Measurements from ENCODE around the gene LCORL. TPM values are rescaled to one million over a fixed set of nuclear protein-coding genes. Genes with fewer than 3 reads are reported as not detected.

The LCORL gene
- total and polyA plus RNA-seq, 9 of the 15 experiments (the other 6 are each of a cell fraction or from before 2014, with no cell fraction given) = 3.1 to 24.5 (median 11.1) TPM

DNA sequence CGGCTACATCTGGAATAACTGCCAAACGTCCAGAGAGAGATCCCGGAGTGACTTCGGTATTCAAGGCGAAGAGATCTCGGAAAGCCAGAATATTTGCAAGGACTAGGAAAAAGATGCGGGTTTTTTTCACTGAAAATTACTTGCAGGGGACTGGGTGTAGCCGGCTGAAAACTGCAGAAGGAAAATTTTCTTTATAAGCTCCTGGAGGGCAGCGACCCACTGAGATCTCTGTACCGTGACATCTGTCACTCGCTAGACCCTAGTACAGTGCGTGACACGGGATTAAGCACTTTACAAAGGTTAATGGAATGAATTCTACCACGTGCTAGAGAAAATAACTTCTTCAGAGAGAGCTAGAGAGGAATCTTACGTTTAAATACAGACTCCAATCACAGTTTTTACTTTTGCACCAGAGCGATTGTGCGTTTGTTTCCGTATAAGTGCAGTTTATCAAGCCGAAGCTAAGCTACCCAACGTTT, 1.1 kb upstream of the LCORL start (continued):
- no peak for TF ChIP-seq ZNF449 (CRISPR knock-in tag; IDR thresholded peaks at IDR 0.05)
- TF ChIP-seq NEUROD1 (IDR thresholded peaks at IDR 0.05; ENCODE audit: borderline replicate concordance, low read depth, low read length, partially characterized antibody) = peak; percentile 1
- no peak for TF ChIP-seq GMEB1 (CRISPR knock-in tag; IDR thresholded peaks at IDR 0.05)
- TF ChIP-seq MLLT1 (IDR thresholded peaks at IDR 0.05) = no peak
- 0 out of 2 replicates have a peak, but pooled peaks have one; percentile 3 for TF ChIP-seq TAF7 (tag; IDR thresholded peaks at IDR 0.05)
- TF ChIP-seq CHD2 (IDR thresholded peaks at IDR 0.05; ENCODE audit: low read depth, low read length) = no peak
- TF ChIP-seq CCAR2 (IDR thresholded peaks at IDR 0.05; ENCODE audit: low read depth, low read length) = 0 out of 2 replicates have a peak, but pooled peaks have one; percentile 9

Data from K562 (cell line).